Mononuclear cell (primary cell): ENCODE data around the gene HCFC1. TPM values are rescaled to one million over a fixed set of nuclear protein-coding genes. Genes with fewer than 3 reads are reported as not detected.

ENCODE experiments used
- H3K27me3 ChIP-seq: 2 replicates; pipeline ENCODE4 v1.6.0; 2011; ENCODE audit warnings: low read length, control low read depth; ENCODE audit not compliant: insufficient read depth
- H3K4me1 ChIP-seq: 2 replicates; pipeline ENCODE4 v1.5.1; 2011; ENCODE audit warnings: mild to moderate bottlenecking, low read length, control low read depth; ENCODE audit not compliant: insufficient read depth
- H3K4me3 ChIP-seq: 2 replicates; pipeline ENCODE4 v1.5.1; 2011; ENCODE audit warnings: mild to moderate bottlenecking, low read length, moderate library complexity
- H3K9me3 ChIP-seq: 2 replicates; pipeline ENCODE4 v1.5.1; 2011; ENCODE audit warnings: low read depth, mild to moderate bottlenecking, control low read depth, low read length
- total RNA-seq: library from RNA; depleted of rRNA; stranded (reverse); fragments of >200 nt; gene quantifications from one replicate; pipeline ENCODE4 v1.2.3, GENCODE V29; 2012

Gene HCFC1
- total RNA-seq, 1 donor: 26.4 TPM

DNA sequence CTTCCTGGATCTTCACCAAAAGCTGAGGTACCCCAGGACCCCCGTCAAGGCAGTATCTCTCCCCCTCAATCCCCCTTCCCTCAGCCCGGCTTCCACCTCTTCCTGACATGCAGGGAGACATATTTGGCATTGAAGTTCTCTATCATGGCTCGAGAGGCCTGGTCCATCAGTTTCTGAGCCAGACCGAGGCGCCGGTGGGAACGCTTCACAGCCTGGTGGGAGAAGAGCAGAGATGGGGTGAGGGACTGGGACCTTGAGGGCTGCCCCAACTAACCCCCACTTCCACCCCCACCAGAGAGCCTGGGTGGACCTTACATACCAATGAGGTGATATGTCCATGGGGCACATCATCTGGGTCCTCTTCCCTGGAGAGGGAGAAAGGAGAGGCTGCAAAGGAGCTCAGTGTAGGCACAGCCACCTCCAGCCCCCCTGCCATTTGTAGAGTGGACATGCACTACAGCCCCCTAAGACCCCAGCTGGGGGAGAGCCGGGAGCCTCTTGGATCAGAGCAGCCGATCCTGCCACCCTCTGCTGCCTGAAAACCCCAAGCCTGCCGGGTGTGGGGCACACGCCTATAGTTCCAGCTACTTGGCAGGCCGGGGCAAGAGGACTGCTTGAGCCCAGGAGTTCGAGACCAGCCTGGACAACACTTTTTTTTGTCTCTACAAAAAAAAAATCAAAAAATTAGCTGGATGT, 39.2 kb downstream of the HCFC1 start:
- no peak overlapping the region for H3K4me3 ChIP-seq
- H3K4me1 ChIP-seq: peaks cover 28% of the 10 kb centered on the region
- no peaks in the 10 kb centered on the region for H3K27me3 ChIP-seq
- no peaks in the 10 kb centered on the region for H3K9me3 ChIP-seq

DNA sequence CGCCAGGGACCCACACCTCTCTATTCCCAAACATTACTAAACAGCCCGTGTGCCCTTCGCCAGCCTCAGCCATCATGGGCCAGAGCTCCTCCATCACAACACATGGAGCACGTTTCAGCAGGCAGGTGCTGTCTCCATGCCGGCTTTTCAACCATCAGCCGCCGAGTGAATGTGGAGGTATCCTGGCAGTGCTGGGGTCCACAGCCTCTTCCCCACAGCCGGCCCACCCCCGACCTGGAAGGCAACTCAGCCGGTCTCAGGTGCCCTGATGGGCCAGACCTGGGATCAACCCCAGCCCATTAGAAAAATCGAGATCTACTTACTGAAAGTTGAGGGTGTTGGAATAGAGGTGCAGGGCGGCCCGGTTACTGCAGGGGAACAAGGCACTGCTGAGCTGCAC, 39.9 kb downstream of the HCFC1 start:
- Histone ChIP-seq H3K4me3 (no peak overlapping the region), H3K9me3 (no peaks in the 10 kb centered on the region), H3K4me1 (peaks cover 34% of the 10 kb centered on the region), H3K27me3 (no peaks in the 10 kb centered on the region)

DNA sequence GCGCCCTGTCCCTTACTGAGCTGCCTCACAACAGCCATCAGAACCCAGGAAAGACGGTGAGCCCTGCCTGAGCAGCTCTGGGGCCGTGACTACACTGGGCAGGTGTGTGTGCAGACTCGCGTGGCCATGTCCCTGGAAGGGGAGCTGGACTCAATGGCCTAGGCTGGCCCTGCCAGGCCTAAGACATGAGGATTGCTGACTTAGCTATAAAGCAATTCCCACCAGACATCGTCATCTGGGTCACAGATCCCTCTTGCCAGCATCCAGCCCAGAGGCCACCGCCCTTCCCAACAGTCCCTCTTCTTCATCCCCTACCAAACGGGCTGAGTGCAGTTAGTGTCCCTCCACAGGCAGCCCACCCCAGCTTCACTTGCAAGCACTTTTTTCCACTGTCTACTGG, 40.5 kb downstream of the HCFC1 start:
- Histone ChIP-seq H3K4me1 (peaks cover 34% of the 10 kb centered on the region), H3K27me3 (no peaks in the 10 kb centered on the region), H3K9me3 (no peaks in the 10 kb centered on the region)

DNA sequence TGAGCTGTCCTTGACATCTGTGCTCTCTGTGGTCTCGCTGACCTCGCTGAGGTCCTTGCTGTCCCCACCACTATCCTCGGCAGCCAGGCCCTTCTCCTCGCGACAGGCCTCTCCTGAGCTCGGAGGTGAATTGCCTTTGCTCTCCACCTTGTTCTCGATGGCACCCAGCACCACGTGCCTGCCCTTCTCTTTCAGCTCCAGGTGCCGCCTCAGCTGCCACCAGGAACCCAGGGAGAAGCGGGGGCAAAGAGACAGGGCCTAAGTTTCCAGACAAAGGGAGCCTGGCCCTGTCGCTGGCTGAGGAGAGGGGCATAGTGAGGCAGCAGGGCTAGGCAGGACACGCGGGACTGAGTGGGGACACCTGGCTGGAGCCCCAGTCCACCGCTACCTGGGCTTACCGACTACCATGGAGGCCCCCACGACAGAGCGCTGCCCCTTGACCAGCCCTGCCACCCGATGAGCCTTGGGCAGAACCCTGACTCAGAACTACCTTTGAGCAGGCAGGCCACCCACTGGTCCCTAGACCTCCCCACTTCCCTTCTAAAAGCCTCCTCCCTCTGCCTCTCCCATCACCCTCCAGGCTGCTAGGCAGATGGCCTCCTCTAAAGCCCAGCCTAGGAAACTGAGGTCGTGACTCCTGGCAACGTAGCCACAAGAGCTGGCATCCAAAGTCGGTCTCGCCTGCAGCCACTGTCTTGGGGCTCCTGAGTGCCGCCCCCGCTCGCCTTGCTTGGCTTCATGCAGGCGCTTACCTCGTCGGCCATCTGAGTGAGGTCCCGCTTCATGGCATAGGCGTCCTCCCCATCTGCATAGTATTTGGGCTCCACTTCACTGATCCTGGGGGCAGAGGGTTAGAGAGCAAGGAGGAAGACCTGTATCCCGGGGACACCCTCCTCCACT, 41.4 kb downstream of the HCFC1 start:
- no peak overlapping the region for H3K4me3 ChIP-seq
- peaks cover 34% of the 10 kb centered on the region for H3K4me1 ChIP-seq
- no peaks in the 10 kb centered on the region for H3K9me3 ChIP-seq
- no peaks in the 10 kb centered on the region for H3K27me3 ChIP-seq

More for the DNA sequence above, 40.5 kb downstream of the HCFC1 start:
- no peak overlapping the region for H3K4me3 ChIP-seq

DNA sequence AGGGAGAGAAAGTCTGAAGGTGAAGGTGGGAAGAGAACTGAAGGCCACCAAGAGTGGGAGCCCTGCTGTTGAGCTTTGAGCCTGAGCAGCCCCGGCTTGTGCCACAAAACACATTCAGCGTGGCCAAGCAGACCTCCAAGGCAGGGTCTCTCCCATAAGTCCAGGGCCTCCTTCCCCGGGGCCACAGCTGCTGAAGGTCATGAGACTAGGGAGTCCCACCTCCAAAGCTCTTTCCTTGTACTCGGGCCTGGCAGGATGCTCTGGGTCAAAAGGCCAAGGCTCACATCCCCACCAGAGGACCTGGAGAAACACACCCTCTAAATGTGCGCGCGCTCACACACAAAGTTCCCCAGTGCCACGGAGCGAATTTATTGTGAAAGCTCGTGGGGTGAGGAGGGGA, 42.0 kb downstream of the HCFC1 start:
- H3K9me3 ChIP-seq: no peaks in the 10 kb centered on the region
- H3K4me1 ChIP-seq: peaks cover 40% of the 10 kb centered on the region
- H3K4me3 ChIP-seq: no peak overlapping the region
- H3K27me3 ChIP-seq: no peaks in the 10 kb centered on the region

DNA sequence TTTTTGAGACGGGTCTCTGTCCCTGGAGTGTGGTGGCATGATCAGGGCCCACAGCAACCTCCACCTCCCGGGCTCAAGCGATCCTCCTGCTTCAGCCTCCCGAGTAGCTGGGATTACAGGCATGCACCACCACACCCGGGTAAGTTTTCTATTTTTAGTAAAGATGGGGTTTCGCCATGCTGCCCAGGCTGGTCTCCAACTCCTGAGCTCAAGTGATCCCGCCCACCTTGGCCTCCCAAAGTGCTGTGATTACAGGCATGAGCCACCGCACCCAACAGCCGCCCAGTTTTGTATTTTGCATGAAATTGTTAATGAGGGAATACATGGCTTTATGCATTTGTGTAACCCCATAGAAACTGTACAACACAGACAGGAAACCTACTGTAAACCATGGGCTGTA, 42.8 kb downstream of the HCFC1 start:
- no peaks in the 10 kb centered on the region for H3K9me3 ChIP-seq
- no peak overlapping the region for H3K4me3 ChIP-seq
- peaks cover 36% of the 10 kb centered on the region for H3K4me1 ChIP-seq
- H3K27me3 ChIP-seq: no peaks in the 10 kb centered on the region

DNA sequence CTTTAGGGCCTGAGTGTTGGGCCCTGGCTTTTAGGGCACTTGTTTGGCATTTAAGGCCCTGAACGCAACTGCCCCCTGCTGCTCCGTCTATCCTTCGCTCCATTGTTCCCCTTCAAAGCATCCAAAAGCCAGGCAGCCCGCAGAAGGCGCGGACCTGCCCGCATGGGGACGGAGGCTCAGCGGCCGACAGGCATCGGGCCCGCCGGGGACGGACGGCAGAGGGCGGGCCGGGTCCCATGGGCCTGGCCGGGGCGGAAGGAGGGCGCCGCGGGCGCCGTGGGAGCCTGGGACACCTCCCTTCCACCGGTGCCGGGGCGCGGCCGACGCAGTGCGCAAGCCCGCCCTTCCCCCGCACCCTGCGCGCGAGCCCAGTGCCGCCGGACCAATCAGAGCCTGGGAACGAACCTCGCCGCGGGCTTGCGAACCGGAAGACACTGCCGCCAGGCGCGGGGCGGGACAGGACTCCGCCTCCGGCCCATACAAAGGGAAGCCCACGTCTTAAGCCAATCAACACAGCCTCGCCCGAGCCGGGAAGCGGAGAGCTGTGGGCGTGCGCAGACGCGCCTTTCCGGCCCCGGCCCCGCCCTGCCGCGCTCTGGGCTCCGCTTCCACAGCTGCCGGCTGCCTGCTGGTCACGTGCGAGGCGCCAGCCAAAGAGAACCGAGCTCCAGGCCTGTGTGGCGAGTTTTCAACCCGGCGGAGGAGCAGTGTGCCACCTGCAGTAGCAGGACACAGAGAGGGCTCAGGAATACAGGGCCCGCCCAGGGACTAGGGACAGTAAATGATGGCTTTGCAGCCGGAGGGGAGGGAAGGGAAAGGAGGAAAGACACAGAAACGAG, 43.5 kb downstream of the HCFC1 start:
- Histone ChIP-seq H3K4me1 (peaks cover 37% of the 10 kb centered on the region), H3K9me3 (no peaks in the 10 kb centered on the region), H3K4me3 (peak overlapping the region; percentile 67), H3K27me3 (no peaks in the 10 kb centered on the region)

DNA sequence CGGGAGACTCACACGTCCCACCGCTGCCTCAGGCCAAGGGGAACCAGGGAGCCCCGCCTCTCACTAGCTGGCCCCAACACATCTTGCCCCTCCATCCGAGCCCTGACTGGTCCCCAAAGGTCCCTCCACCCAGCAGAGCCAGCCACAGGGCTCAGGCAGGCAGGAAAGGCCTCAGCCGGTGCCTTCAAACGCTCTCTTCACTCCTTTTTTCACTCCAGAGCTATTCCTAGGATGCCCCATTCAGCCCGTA, 44.0 kb downstream of the HCFC1 start:
- H3K9me3 ChIP-seq: no peaks in the 10 kb centered on the region
- peak overlapping the region; percentile 67 for H3K4me3 ChIP-seq
- peaks cover 42% of the 10 kb centered on the region for H3K4me1 ChIP-seq
- no peaks in the 10 kb centered on the region for H3K27me3 ChIP-seq

DNA sequence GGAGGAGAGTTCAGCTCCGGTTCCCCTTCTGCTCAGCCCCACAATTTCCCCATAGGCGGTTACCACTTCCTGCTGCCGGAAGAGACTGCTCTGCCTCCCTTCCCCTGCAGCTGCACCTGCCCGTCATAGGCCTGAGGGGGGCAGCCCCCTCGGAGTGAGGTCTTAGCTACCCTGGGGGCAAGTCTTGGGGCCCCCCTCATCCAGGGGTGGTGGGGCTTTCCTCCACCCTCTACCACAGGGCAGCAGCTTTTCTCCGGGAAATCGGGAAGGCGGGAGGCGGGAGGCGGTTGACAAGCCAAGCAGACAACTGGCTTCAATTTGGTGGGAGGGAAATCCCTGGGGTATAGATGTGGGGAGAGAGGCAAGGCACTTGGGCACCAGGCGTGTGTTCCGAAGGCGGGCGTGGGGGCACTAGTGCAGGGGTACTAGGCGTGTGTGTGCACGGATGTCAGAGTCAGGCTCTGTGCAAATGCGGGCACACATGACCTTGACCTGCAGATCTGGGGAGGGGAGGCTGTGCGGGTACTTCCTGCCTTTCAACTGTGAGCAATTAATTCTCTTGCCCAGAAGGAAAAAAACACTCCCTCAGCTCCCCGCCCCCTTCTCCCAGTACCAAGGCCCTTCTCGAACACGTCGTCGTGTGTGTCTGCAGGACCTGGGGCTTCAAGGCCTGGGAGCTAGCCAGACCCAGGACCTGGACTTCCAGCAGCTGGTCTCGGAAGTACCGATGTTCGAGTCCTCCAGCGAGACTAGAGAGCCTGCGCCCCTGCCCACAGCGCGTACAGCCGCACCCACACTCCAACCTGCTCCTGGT, 44.6 kb downstream of the HCFC1 start:
- Histone ChIP-seq H3K27me3 (no peaks in the 10 kb centered on the region), H3K4me3 (peak overlapping the region; percentile 67), H3K4me1 (peaks cover 46% of the 10 kb centered on the region), H3K9me3 (no peaks in the 10 kb centered on the region)

DNA sequence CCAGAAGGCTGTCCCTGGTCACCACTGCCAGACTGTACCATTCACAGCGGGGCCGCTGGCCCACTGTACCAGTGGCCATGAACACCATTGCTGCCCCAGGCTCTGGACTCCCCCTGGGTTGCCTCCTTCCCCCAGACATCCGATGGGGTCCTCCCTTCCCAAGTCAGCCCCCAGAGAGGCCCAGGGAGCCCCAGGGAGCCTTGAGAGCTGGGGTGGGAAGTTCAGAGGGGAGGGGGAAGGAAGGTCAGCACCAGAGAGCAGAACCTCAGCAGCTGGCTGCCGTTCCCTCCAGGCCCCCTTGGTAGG, 45.1 kb downstream of the HCFC1 start:
- H3K9me3 ChIP-seq: no peaks in the 10 kb centered on the region
- H3K27me3 ChIP-seq: no peaks in the 10 kb centered on the region
- H3K4me1 ChIP-seq: peaks cover 52% of the 10 kb centered on the region
- peak overlapping the region; percentile 67 for H3K4me3 ChIP-seq

DNA sequence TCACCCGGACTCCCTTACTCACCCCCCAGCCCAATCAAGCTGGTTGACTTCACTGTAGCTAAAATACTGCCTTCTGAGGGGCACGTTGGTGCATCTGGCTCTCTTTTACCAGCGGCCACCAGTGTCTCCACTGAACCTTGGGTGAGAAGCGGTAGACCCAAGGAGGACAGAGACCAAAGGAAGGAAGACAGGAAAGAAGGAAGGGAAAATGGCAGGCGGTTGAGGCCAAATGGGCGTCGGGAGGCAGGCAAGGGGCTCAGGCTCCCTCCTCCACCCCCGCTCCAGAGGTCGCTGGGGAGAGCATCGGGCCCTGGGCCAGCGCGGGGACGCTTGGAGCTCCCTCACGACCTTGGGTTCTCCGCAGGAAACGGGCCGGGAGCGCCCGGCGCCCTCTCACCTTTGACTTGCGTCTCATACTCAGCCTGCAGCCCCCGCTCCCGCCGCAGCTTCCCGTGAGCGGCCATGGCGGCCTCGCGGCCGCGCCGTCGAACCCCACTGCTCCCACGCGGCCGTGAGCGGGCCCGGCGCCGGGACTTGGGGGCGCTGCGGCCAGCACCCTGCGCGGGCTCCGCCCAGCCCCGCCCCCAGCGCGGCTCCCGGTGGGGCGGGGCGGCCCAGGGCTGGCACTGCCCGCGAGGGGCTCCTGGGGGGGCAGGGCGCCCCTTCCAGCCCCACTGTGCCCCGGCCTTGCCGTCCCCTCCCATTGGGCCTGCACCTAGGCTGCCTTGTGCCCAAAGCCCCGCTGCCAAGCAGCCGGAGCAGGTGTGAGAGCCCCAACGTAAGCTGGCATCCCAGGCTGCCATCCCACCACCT, 45.7 kb downstream of the HCFC1 start, which contains the start of gene ARHGAP4:
Gene ARHGAP4 (minus strand): TSS at position 526 of the 813 bp plus-strand sequence. CDS start 62 bp downstream, at position 464.
- H3K4me1 ChIP-seq: peaks cover 54% of the 10 kb centered on the region

DNA sequence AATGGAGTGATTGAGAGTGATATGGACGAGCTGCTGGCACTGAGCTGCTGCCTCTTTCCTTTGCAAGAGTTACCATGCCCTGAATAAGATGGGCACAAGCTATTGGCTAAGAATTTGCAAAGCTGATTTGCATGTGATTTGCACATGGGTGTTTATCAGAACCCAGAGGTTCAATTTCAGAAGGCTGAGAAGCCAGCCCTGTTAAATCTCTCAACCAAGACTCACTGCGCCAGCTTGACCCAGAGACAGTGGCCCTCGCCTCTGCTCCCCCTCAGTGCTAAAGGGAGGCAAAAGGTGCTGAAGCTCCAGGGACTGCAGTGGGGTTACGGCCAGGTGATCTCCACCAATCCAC, 46.3 kb downstream of the HCFC1 start:
- Histone ChIP-seq H3K27me3 (no peaks in the 10 kb centered on the region), H3K4me3 (peak overlapping the region; percentile 67), H3K4me1 (peaks cover 54% of the 10 kb centered on the region), H3K9me3 (no peaks in the 10 kb centered on the region)

More for the DNA sequence above, 45.7 kb downstream of the HCFC1 start, which contains the start of gene ARHGAP4:
- H3K27me3 ChIP-seq: no peaks in the 10 kb centered on the region
- peak within 1 kb of the TSS; percentile 67 for H3K4me3 ChIP-seq
- no peaks in the 10 kb centered on the region for H3K9me3 ChIP-seq

DNA sequence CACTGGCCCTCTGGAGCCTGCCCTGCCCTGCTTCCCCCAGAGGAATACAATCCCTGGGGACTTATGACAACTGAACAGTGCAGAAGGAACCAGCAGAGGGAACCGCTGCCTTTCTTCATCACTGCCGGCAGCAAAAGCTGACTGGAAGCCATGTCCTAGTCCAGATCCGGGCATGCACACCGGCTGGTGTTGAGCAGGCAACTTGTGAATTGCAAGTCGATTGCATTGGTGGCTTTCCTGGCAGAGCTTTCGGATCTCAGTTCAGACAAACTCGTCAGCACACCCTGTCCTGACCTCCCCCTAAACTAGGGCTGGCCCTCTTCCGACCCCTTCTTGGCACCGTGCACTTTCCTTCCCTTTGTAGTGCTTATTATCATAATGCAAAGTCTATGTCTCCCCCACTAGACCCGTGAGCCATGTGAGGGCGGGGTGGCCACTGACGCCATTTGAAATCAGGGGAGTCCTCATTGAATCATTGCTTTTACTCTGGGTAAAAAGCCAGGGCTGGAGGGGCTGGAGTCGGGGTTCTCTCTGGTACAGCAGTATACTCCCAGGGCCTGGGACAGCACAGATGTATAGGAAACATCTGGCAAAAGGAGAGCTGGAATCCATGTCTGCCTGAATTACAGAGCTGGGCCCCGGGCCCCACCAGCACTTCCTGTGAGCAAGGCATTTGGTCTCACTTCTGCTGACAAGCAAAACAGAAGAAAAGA, 47.3 kb downstream of the HCFC1 start:
- Histone ChIP-seq H3K27me3 (no peaks in the 10 kb centered on the region), H3K4me3 (peak overlapping the region; percentile 67), H3K9me3 (no peaks in the 10 kb centered on the region), H3K4me1 (peaks cover 48% of the 10 kb centered on the region)
